HEK293 (cell line): ENCODE measurements around the gene TP53I11.

Experiments used
- CTCF ChIA-PET: fragments of 350-600 bp; formaldehyde crosslinking; extraction: SDS; loops from one replicate; lab custom pipeline; 2021; ENCODE audit warnings: antibody characterized with exemption; lab: Yijun Ruan, JAX
- POLR2A ChIA-PET: fragments of 300-600 bp; formaldehyde crosslinking; extraction: SDS; loops from one replicate; lab custom pipeline; 2020; ENCODE audit warnings: antibody characterized with exemption, inconsistent platforms; lab: Yijun Ruan, JAX
- H3K27ac ChIP-seq: fragments of 200-500 bp; sonication (Bioruptor generic); 2 replicates; pipeline ENCODE4 v1.5.1; 2014; ENCODE audit warnings: low read depth, low read length, control low read depth, inconsistent platforms; ENCODE audit errors: extremely low read depth
- H3K36me3 ChIP-seq, 2 experiments: fragments of 200-500 bp in 1 of 2; sonication (Bioruptor generic) in 1 of 2; 1 replicate in 1 of 2; 2 replicates in 1 of 2; pipeline ENCODE4 v1.5.1; 2014 to 2017; ENCODE audit warnings: inconsistent platforms in 2 of 2, low read length in 2 of 2; ENCODE audit not compliant: control insufficient read depth in 2 of 2, insufficient read depth in 1 of 2
- H3K4me1 ChIP-seq: fragments of 200-500 bp; sonication (Bioruptor generic); 2 replicates; pipeline ENCODE4 v1.5.1; 2014; ENCODE audit warnings: mild to moderate bottlenecking, low read length, inconsistent platforms; ENCODE audit not compliant: control insufficient read depth, insufficient read depth
- H3K4me3 ChIP-seq: 2 replicates; pipeline ENCODE4 v1.5.1; 2011; ENCODE audit warnings: low read depth, mild to moderate bottlenecking, control low read depth, low read length, moderate library complexity
- H3K9me3 ChIP-seq: fragments of 200-500 bp; sonication (Bioruptor generic); 2 replicates; pipeline ENCODE4 v1.5.1; 2014; ENCODE audit warnings: low read depth, low read length, inconsistent platforms; ENCODE audit not compliant: control insufficient read depth, insufficient read depth
- BCL11B ChIP-seq: fragments of 450-650 bp; formaldehyde crosslinking; IDR thresholded peaks from 2 replicates; pipeline ENCODE4 v1.5.1; 2016; ENCODE audit warnings: low read depth, missing biosample characterization, missing genetic modification characterization
- ELK4 ChIP-seq: IDR thresholded peaks from 2 replicates; pipeline ENCODE4 v1.6.1; 2011; ENCODE audit warnings: mild to moderate bottlenecking, low read depth, low read length, borderline replicate concordance
- TRIM28 ChIP-seq: IDR thresholded peaks from 2 replicates; pipeline ENCODE4 v1.6.1; 2011; ENCODE audit warnings: low read length, control low read depth, borderline replicate concordance
- YY1 ChIP-seq: fragments of 450-650 bp; formaldehyde crosslinking; IDR thresholded peaks from 2 replicates; pipeline ENCODE4 v1.5.1; 2018; ENCODE audit warnings: missing biosample characterization, missing genetic modification characterization
- ZBTB1 ChIP-seq: fragments of 450-650 bp; formaldehyde crosslinking; IDR thresholded peaks from 2 replicates; pipeline ENCODE4 v1.5.1; 2016; ENCODE audit warnings: missing biosample characterization, missing genetic modification characterization
- ZBTB10 ChIP-seq: fragments of 450-650 bp; formaldehyde crosslinking; IDR thresholded peaks from 2 replicates; pipeline ENCODE4 v1.5.1; 2016; ENCODE audit warnings: missing biosample characterization, missing genetic modification characterization
- ZNF10 ChIP-seq: fragments of 450-650 bp; formaldehyde crosslinking; IDR thresholded peaks from 2 replicates; pipeline ENCODE4 v1.5.1; 2017; ENCODE audit warnings: missing biosample characterization, missing genetic modification characterization
- ZNF140 ChIP-seq: fragments of 450-650 bp; formaldehyde crosslinking; IDR thresholded peaks from 2 replicates; pipeline ENCODE4 v1.5.1; 2016; ENCODE audit warnings: missing biosample characterization, missing genetic modification characterization
- ZNF157 ChIP-seq: fragments of 450-650 bp; formaldehyde crosslinking; IDR thresholded peaks from 2 replicates; pipeline ENCODE4 v1.5.1; 2016; ENCODE audit warnings: missing biosample characterization, missing genetic modification characterization
- ZNF18 ChIP-seq: fragments of 450-650 bp; formaldehyde crosslinking; IDR thresholded peaks from 2 replicates; pipeline ENCODE4 v1.5.1; 2016; ENCODE audit warnings: missing biosample characterization, missing genetic modification characterization
- ZNF202 ChIP-seq: fragments of 450-650 bp; formaldehyde crosslinking; IDR thresholded peaks from 2 replicates; pipeline ENCODE4 v1.5.1; 2016; ENCODE audit warnings: missing biosample characterization, missing genetic modification characterization, borderline replicate concordance
- ZNF335 ChIP-seq: fragments of 450-650 bp; formaldehyde crosslinking; conservative IDR thresholded peaks from 2 replicates; pipeline ENCODE4 v1.5.1; 2016; ENCODE audit warnings: missing biosample characterization, missing genetic modification characterization
- ZNF354C ChIP-seq: fragments of 450-650 bp; formaldehyde crosslinking; IDR thresholded peaks from 2 replicates; pipeline ENCODE4 v1.5.1; 2016; ENCODE audit warnings: missing biosample characterization, missing genetic modification characterization, low read depth, borderline replicate concordance
- ZNF558 ChIP-seq: fragments of 450-650 bp; formaldehyde crosslinking; IDR thresholded peaks from 2 replicates; pipeline ENCODE4 v1.5.1; 2016; ENCODE audit warnings: missing biosample characterization, missing genetic modification characterization
- ZNF654 ChIP-seq: fragments of 450-650 bp; formaldehyde crosslinking; IDR thresholded peaks from 2 replicates; pipeline ENCODE4 v1.5.1; 2016; ENCODE audit warnings: low read depth, missing biosample characterization, missing genetic modification characterization
- ZNF660 ChIP-seq: fragments of 450-650 bp; IDR thresholded peaks from 2 replicates; pipeline ENCODE4 v1.5.1; 2018; ENCODE audit warnings: missing biosample characterization, mild to moderate bottlenecking, missing genetic modification characterization
- ZNF785 ChIP-seq: fragments of 450-650 bp; formaldehyde crosslinking; IDR thresholded peaks from 2 replicates; pipeline ENCODE4 v1.5.1; 2016; ENCODE audit warnings: missing biosample characterization, missing genetic modification characterization
- ZXDB ChIP-seq: fragments of 450-650 bp; formaldehyde crosslinking; IDR thresholded peaks from 2 replicates; pipeline ENCODE4 v1.5.1; 2016; ENCODE audit warnings: missing biosample characterization, missing genetic modification characterization

Gene TP53I11

GRCh38 chr11:44987506-44987905, 36.8 kb upstream of the TP53I11 start:
- CTCF ChIA-PET = no interaction called here

GRCh38 chr11:44986315-44986714, 35.6 kb upstream of the TP53I11 start:
- H3K4me3 ChIP-seq = no peak overlapping the region
- TF ChIP-seq ZNF660 (tag by site-specific recombination) = no peak
- TF ChIP-seq ZNF202 (tag by site-specific recombination) = no peak
- no peak for TF ChIP-seq ZNF10 (tag by site-specific recombination)
- TF ChIP-seq YY1 (tag by site-specific recombination) = no peak
- no peak for TF ChIP-seq ZNF335 (tag by site-specific recombination)
- TF ChIP-seq BCL11B (tag by site-specific recombination) = no peak
- TF ChIP-seq ZNF654 (tag by site-specific recombination) = no peak
- TF ChIP-seq ZNF140 (tag by site-specific recombination) = no peak
- TF ChIP-seq ZXDB (tag by site-specific recombination) = no peak
- no peaks in the 10 kb centered on the region for H3K4me1 ChIP-seq
- no peaks in the 10 kb centered on the region for H3K9me3 ChIP-seq
- ChIA-PET POLR2A (no interaction called here), CTCF (interaction anchor here (0.6 kb wide), 1 partner anchor 353 kb away, joined by 3 read pairs; no protein-coding TSS in a partner anchor)
- H3K27ac ChIP-seq = no peak overlapping the region
- no peaks in the 10 kb centered on the region for H3K36me3 ChIP-seq

More at GRCh38 chr11:44987506-44987905, 36.8 kb upstream of the TP53I11 start:
- H3K4me3 ChIP-seq = no peak overlapping the region
- no peak overlapping the region for H3K27ac ChIP-seq
- H3K9me3 ChIP-seq = no peaks in the 10 kb centered on the region
- POLR2A ChIA-PET = no interaction called here
- no peaks in the 10 kb centered on the region for H3K4me1 ChIP-seq
- H3K36me3 ChIP-seq = no peaks in the 10 kb centered on the region
- TF ChIP-seq TRIM28 = no peak

GRCh38 chr11:44985721-44986120, 35.0 kb upstream of the TP53I11 start:
- CTCF ChIA-PET = interaction anchor here (0.5 to 0.8 kb wide), 3 partner anchors 81 to 805 kb away, joined by 3 read pairs; no protein-coding TSS in a partner anchor
- no peak overlapping the region for H3K4me3 ChIP-seq
- no peaks in the 10 kb centered on the region for H3K4me1 ChIP-seq
- no peak overlapping the region for H3K27ac ChIP-seq
- POLR2A ChIA-PET = no interaction called here
- TF ChIP-seq ZNF18 (tag by site-specific recombination) = no peak
- 0 out of 2 replicates have a peak, but pooled peaks have one; percentile 30 for TF ChIP-seq ZNF558 (tag by site-specific recombination)
- H3K36me3 ChIP-seq = no peaks in the 10 kb centered on the region
- H3K9me3 ChIP-seq = no peaks in the 10 kb centered on the region

GRCh38 chr11:44983786-44984185, 33.1 kb upstream of the TP53I11 start:
- Histone ChIP-seq H3K9me3 (no peaks in the 10 kb centered on the region), H3K36me3 (no peaks in the 10 kb centered on the region), H3K4me1 (no peaks in the 10 kb centered on the region; the same call in 1 of the 2 replicates), H3K4me3 (no peak overlapping the region), H3K27ac (no peak overlapping the region)
- ChIA-PET POLR2A (no interaction called here), CTCF (no interaction called here)
- TF ChIP-seq ZNF785 (no peak), ZBTB10 (tag by site-specific recombination) (no peak), ZNF157 (no peak), ZNF354C (tag by site-specific recombination) (no peak), ELK4 (no peak), ZBTB1 (tag by site-specific recombination) (no peak)
